Transverse colon (tissue), 4 donors: ENCODE measurements around the gene FBXL2.

Experiments
- EP300 ChIP-seq: sonication (generic); formaldehyde crosslinking; IDR thresholded peaks from one replicate; pipeline ENCODE4 v1.6.1; 2017; ENCODE audit warnings: antibody characterized with exemption, low read depth
- POLR2AphosphoS5 ChIP-seq, 3 donors: sonication (generic); formaldehyde crosslinking; IDR thresholded peaks; one replicate each; pipeline ENCODE4 v1.6.1; 2016; ENCODE audit warnings: antibody characterized with exemption in 3 of 3
- TF ChIP-seq, protein P1 (sequence below), 5 experiments: fragments of 200-600 bp in 3 of 5; fragments of 450-650 bp in 2 of 5; sonication (generic) in 3 of 5; IDR thresholded peaks; 1 replicate in 2 of 5; 2 replicates in 3 of 5; pipeline ENCODE4 v1.5.1; 2016 to 2017; ENCODE audit warnings: antibody characterized with exemption in 5 of 5, inconsistent platforms in 3 of 5, mild to moderate bottlenecking in 2 of 5, moderate library complexity in 1 of 5

DNA sequence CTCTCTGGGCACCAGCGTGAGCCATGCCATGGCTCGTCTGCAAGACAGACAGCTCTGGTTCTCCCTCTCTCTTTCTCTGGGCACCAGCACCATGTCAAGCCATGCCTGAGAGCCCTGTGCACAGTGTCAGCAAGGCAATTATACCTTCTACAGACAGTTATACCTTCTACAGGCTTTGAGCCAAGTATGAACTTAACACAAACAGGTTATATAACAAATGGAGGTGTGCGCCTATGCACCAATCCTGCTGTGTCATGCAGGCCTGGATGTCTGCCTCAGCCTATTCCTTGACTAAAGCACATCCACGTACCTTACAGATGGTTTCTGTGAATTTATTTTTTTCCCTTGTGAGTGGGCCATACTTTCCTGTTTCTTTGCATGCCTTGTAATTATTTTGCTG is 5.9 kb upstream of the FBXL2 start:
- TF ChIP-seq, protein P1, sequence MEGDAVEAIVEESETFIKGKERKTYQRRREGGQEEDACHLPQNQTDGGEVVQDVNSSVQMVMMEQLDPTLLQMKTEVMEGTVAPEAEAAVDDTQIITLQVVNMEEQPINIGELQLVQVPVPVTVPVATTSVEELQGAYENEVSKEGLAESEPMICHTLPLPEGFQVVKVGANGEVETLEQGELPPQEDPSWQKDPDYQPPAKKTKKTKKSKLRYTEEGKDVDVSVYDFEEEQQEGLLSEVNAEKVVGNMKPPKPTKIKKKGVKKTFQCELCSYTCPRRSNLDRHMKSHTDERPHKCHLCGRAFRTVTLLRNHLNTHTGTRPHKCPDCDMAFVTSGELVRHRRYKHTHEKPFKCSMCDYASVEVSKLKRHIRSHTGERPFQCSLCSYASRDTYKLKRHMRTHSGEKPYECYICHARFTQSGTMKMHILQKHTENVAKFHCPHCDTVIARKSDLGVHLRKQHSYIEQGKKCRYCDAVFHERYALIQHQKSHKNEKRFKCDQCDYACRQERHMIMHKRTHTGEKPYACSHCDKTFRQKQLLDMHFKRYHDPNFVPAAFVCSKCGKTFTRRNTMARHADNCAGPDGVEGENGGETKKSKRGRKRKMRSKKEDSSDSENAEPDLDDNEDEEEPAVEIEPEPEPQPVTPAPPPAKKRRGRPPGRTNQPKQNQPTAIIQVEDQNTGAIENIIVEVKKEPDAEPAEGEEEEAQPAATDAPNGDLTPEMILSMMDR (IDR thresholded peaks at IDR 0.05) = no peak
- TF ChIP-seq EP300 (no peak), POLR2AphosphoS5 (IDR thresholded peaks at IDR 0.05) (no peak)
